ENCODE data around the gene C2orf92.

- TF ChIP-seq, protein P1, sequence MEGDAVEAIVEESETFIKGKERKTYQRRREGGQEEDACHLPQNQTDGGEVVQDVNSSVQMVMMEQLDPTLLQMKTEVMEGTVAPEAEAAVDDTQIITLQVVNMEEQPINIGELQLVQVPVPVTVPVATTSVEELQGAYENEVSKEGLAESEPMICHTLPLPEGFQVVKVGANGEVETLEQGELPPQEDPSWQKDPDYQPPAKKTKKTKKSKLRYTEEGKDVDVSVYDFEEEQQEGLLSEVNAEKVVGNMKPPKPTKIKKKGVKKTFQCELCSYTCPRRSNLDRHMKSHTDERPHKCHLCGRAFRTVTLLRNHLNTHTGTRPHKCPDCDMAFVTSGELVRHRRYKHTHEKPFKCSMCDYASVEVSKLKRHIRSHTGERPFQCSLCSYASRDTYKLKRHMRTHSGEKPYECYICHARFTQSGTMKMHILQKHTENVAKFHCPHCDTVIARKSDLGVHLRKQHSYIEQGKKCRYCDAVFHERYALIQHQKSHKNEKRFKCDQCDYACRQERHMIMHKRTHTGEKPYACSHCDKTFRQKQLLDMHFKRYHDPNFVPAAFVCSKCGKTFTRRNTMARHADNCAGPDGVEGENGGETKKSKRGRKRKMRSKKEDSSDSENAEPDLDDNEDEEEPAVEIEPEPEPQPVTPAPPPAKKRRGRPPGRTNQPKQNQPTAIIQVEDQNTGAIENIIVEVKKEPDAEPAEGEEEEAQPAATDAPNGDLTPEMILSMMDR (conservative IDR thresholded peaks at IDR 0.05; ENCODE audit: low read depth, low read length), result no peak
- TF ChIP-seq EZH2 (IDR thresholded peaks at IDR 0.05; ENCODE audit: low read length, unreplicated experiment) (no peak), EZH2phosphoT487 (IDR thresholded peaks at IDR 0.05; ENCODE audit: borderline replicate concordance, low read length) (no peak)
Measured at GRCh38 chr2:97673915-97674283, 4.4 kb downstream of the C2orf92 start.
